GM19372 (cell line): ENCODE results near the gene C1QTNF8.

ENCODE experiments used
- ATAC-seq: cut with Tn5 transposase; IDR thresholded peaks from one replicate; pipeline ENCODE4 v1.9.1; 2021; ENCODE audit warnings: mild to moderate bottlenecking, low read depth, moderate library complexity; ENCODE audit not compliant: unreplicated experiment

The C1QTNF8 gene

GRCh38 chr16:1049113-1049975 lies 46.7 kb downstream of the C1QTNF8 start:
- ATAC-seq, result no peak

- no peak for ATAC-seq
Measured at GRCh38 chr16:1048442-1049112, 47.5 kb downstream of the C1QTNF8 start.

DNA sequence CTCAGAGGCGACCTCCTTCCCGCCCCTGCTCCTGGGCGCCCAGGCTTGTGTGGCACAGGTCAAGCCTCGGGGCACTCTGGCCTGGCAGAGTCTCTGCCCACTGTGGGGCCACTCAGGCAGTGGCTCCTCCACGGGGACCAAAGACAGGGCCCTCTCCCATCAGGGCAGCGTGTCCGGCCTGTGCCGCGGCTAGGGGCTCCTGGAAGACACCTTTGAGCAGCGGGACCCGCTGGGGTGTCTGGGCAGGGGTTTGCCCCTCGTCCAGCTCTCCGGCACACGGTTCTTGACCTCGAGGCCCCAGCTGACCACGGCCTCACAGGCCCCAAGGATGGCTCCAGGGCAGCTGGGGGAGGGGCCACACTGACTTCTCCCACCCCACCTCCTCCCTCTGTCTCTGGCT lies 48.2 kb downstream of the C1QTNF8 start:
- no peak for ATAC-seq

DNA sequence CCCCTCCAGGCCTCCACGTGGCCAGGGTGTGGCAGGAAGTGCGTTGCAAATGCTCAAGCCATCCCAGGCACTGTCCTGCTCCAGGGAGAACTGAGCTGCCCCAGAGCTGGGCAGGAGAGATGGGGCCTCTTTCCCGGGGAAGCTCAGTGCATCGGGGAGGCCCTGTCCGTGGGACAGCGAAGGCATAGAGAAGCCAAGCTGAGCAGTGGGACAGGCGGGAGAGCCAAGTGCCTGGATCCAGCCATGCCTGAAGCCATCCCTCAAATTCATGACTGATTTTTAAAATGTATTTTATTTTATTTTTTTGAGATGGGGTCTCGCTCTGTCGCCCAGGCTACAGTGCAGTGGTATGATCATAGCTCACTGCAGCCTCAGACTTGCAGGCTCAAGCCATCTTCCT lies 48.9 kb downstream of the C1QTNF8 start:
- no peak for ATAC-seq

DNA sequence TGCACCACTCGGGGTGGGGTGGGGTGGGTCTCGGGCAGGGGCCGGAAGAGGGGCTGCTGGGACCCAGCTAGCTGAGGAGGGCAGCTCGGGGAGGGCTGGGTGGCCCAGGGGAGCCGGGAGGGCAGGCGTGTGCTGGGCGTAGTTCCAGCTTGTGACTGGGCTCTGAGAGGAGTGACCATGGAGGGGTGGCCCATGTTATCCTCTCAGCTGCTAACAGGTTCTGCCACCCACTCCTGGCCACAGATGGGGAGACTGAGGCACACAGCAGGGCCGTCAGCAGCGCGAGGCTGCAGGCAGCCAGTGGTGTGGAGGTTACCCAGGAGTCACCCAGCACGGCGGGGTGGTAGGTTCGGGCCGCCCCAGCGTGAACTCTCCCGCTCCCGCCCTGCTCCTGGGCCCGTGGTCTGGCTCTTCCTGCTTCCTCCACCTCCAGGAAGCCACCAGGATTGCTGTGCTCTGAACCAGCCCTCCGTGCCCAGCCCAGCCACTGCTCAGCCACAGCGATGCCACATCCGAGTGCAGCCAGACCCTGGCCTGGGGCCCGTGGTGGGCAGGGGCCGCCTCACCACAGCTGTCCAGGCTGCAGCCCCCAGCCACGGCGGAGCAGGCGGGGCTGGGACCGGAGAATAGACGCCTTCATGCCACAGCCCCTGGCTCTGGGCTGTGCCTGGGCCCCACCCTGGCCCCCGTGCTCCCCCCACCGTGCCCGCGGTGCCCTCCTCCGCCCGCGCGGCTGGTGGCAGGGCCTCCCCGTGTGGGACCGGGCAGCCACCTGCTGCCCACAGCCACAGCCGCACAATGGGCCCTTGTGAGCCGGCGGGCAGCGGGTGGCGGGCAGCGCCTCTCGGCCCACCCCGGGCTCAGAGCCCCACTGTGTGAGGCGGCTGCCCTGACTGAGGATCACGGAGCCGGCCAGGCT lies 49.8 kb downstream of the C1QTNF8 start:
- no peak for ATAC-seq

DNA sequence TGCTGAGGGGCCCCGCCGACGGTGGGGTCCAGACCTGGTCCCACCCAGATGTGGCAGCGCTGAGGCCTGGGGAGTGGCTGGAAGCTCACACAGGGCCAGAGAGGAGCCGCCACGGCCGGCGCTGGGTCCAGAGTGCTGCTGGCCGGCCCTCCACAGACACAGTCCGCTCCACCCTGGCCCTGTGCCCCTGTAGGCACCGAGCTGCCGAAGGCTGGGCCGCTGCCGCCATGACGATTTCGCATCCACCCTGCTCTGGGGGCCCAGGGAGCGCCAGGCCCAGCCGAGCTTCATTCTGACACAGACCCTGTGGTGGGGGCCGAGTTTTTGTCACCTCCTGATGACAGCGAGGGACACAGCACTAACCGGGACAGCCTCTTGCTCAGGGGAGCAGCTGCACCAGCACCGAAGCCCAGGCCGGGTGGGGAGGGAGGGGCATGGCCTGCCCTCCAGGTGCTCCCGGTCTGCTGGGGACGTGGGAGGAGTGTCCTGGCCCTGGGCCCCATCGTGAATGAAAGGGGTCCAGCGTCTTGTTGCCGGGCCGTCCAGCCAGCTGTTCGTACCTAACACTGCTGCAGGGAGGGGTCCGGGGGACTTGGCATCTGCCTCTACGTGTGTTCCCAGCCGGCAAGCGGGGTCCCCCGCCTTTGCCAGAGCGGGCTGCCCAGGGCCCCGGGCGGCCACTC lies 50.6 kb downstream of the C1QTNF8 start:
- ATAC-seq, result no peak

- no peak for ATAC-seq
Measured at GRCh38 chr16:1044460-1045309, 51.4 kb downstream of the C1QTNF8 start.

GRCh38 chr16:1043881-1044451 lies 52.1 kb downstream of the C1QTNF8 start:
- ATAC-seq, result no peak

- ATAC-seq, result no peak
Measured at GRCh38 chr16:1042866-1043265, 53.2 kb downstream of the C1QTNF8 start.

GRCh38 chr16:1042049-1042744 lies 53.8 kb downstream of the C1QTNF8 start:
- no peak for ATAC-seq

DNA sequence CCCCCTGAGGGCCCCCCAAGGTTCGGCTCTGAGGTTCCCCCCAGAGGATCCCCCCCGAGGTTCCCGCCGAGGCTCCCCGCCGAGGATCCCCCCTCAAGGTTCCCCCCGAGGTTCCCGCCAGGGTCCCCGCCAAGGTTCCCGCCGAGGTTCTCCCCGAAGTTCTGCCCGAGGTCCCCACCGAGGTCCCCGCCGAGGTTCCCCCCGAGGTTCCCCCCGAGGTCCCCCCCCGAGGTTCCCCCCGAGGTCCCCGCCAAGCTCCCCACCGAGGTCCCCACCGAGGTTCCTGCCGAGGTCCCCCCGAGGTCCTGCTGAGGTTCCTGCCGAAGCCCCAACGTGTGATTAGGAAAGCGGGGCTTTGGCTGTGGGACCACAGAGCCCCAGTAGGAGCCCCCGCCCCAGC lies 55.7 kb downstream of the C1QTNF8 start:
- no peak for ATAC-seq

GRCh38 chr16:1039762-1040161 lies 56.3 kb downstream of the C1QTNF8 start:
- ATAC-seq, result no peak

GRCh38 chr16:1038932-1039331 lies 57.1 kb downstream of the C1QTNF8 start:
- no peak for ATAC-seq
